Measurements from ENCODE around the gene FAM25G. TPM values are rescaled to one million over a fixed set of nuclear protein-coding genes. Genes with fewer than 3 reads are reported as not detected.
A peak's percentile ranks its signal among the peaks of the same experiment; 100 is the strongest.

The FAM25G gene
- total RNA-seq, 4 donors from 2014 or later: 41.4 to 115 (median 85.8) TPM

- TF ChIP-seq, protein P1, sequence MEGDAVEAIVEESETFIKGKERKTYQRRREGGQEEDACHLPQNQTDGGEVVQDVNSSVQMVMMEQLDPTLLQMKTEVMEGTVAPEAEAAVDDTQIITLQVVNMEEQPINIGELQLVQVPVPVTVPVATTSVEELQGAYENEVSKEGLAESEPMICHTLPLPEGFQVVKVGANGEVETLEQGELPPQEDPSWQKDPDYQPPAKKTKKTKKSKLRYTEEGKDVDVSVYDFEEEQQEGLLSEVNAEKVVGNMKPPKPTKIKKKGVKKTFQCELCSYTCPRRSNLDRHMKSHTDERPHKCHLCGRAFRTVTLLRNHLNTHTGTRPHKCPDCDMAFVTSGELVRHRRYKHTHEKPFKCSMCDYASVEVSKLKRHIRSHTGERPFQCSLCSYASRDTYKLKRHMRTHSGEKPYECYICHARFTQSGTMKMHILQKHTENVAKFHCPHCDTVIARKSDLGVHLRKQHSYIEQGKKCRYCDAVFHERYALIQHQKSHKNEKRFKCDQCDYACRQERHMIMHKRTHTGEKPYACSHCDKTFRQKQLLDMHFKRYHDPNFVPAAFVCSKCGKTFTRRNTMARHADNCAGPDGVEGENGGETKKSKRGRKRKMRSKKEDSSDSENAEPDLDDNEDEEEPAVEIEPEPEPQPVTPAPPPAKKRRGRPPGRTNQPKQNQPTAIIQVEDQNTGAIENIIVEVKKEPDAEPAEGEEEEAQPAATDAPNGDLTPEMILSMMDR (IDR thresholded peaks at IDR 0.05): no peak
- TF ChIP-seq POLR2A (IDR thresholded peaks at IDR 0.05): no peak
- DNase-seq (ENCODE audit: low spot score in 2 of 2): no peak
- H3K4me3 ChIP-seq (ENCODE audit: low read depth, poor library complexity, severe bottlenecking): no peak overlapping the region
- intact Hi-C loops (cut with DNase I; ENCODE audit: low total_unique reads): no loop called here
- WGBS, 2 donors: 91 to 92% methylated on average over 4 of the region's 4 CpGs
These were observed 51.3 kb downstream of the FAM25G start for GRCh38 chr10:47440207-47440606.

GRCh38 chr10:47438857-47439474, 52.5 kb downstream of the FAM25G start:
- 40 to 56% methylated on average over 6 of the region's 6 CpGs for WGBS, 2 donors
- TF ChIP-seq POLR2A (IDR thresholded peaks at IDR 0.05): no peak
- TF ChIP-seq, protein P1 (IDR thresholded peaks at IDR 0.05): no peak
- peak; percentile 14 to 49 for DNase-seq (ENCODE audit: low spot score in 2 of 2)

More at GRCh38 chr10:47438857-47439474, 52.5 kb downstream of the FAM25G start:
- intact Hi-C loops (cut with DNase I; ENCODE audit: low total_unique reads): no loop called here
- no peak overlapping the region for H3K4me3 ChIP-seq (ENCODE audit: low read depth, poor library complexity, severe bottlenecking)

Other genes starting within 250 kb of the FAM25G start
- gene GDF10, start 191.5 kb downstream of the FAM25G start, total RNA-seq: 1 to 10 TPM in 2 of 4 donors, under 1 TPM in 2; 0.23 to 3.9 (median 1.0) TPM
- gene GDF2, start 169.2 kb downstream of the FAM25G start, total RNA-seq: not detected
- gene RBP3, start 143.3 kb downstream of the FAM25G start, total RNA-seq: not detected
- gene ZNF488, start 107.4 kb downstream of the FAM25G start, total RNA-seq: 1 to 10 TPM in 2 of 4 donors, under 1 TPM in 2; 0.80 to 2.0 (median 1.1) TPM
- gene ANXA8, start 7.6 kb downstream of the FAM25G start, total RNA-seq: 100 to 1,000 TPM in 3 of 4 donors, 10 to 100 TPM in 1; 94.1 to 198 (median 139) TPM
- gene AGAP9, start 31.9 kb upstream of the FAM25G start, total RNA-seq: 10 to 100 TPM in 2 of 4 donors, 1 to 10 TPM in 2; 6.4 to 10.7 (median 9.2) TPM

Data from lower leg skin (tissue), 4 donors.